Thyroid gland (tissue), 4 donors: ENCODE measurements around the gene RANBP17. TPM values are rescaled to one million over a fixed set of nuclear protein-coding genes. Genes with fewer than 3 reads are reported as not detected.

Source experiments
- DNase-seq, 2 donors: peaks; one replicate each; pipeline ENCODE4 v3.0.0-alpha.2; 2019
- H3K27ac ChIP-seq, 3 donors: fragments of 200-600 bp; sonication (generic); 1 replicate in 2 of 3; 2 replicates in 1 of 3; pipeline ENCODE4 v1.5.1; 2016 to 2019; ENCODE audit warnings: mild to moderate bottlenecking in 1 of 3, moderate library complexity in 1 of 3
- H3K27me3 ChIP-seq: fragments of 200-600 bp; sonication (generic); one replicate; pipeline ENCODE4 v1.5.1; 2019
- H3K36me3 ChIP-seq, 2 donors: fragments of 200-600 bp; sonication (generic); one replicate each; pipeline ENCODE4 v1.5.1; 2016 to 2019
- H3K4me1 ChIP-seq, 2 donors: fragments of 200-600 bp; sonication (generic); one replicate each; pipeline ENCODE4 v1.5.1; 2017 to 2019
- H3K4me3 ChIP-seq, 3 donors: fragments of 200-600 bp; sonication (generic); replicated peaks in 1 of 3; 1 replicate in 2 of 3; 2 replicates in 1 of 3; pipeline ENCODE4 v1.5.1; 2016; ENCODE audit warnings: mild to moderate bottlenecking in 1 of 3
- H3K9me3 ChIP-seq: fragments of 200-600 bp; sonication (generic); one replicate; pipeline ENCODE4 v1.5.1; 2017
- CTCF ChIP-seq, 6 experiments: fragments of 200-600 bp in 3 of 6; fragments of 450-650 bp in 3 of 6; sonication (generic) in 3 of 6; IDR thresholded peaks; one replicate each; pipeline ENCODE4 v1.5.1; 2016 to 2019; ENCODE audit warnings: antibody characterized with exemption in 6 of 6, mild to moderate bottlenecking in 2 of 6, inconsistent platforms in 1 of 6, moderate library complexity in 1 of 6
- POLR2A ChIP-seq, 2 donors: fragments of 450-650 bp; IDR thresholded peaks; one replicate each; pipeline ENCODE4 v1.6.1; 2017; ENCODE audit warnings: antibody characterized with exemption in 2 of 2, mild to moderate bottlenecking in 2 of 2, moderate library complexity in 1 of 2
- WGBS, 2 donors: methylation state at CpG; one replicate each; pipeline ENCODE4 v1.1.5; 2017; 5-methylcytosine and 5-hydroxymethylcytosine counted together
- intact Hi-C: fragments of 100-400 bp; cut with DNase I; formaldehyde crosslinking; loops from one replicate; pipeline ENCODE4 v1.15.1; 2023
- small RNA-seq: library from RNA; depleted of rRNA; stranded (forward); fragments of <200 nt; gene quantifications from one replicate; pipeline ENCODE3, GENCODE V24; 2016
- total RNA-seq, 4 donors: library from RNA; depleted of rRNA; stranded (reverse); fragments of >200 nt; gene quantifications; one replicate each; pipeline ENCODE4 v1.2.3, GENCODE V29; 2016

RANBP17 gene
- total RNA-seq, 4 donors from 2014 or later: 20.2 to 35.0 (median 26.7) TPM

- no peak overlapping the region for H3K4me3 ChIP-seq
- H3K4me1 ChIP-seq: no peaks in the 10 kb centered on the region
- WGBS, 2 donors: 52 to 54% methylated on average over 17 of the region's 17 CpGs
- TF ChIP-seq POLR2A (IDR thresholded peaks at IDR 0.05): no peak
- TF ChIP-seq CTCF (IDR thresholded peaks at IDR 0.05): peak in 4 of 6 experiments; percentile 39 to 68 (median 54)
- no peaks in the 10 kb centered on the region for H3K27me3 ChIP-seq
- H3K27ac ChIP-seq: no peak overlapping the region
- DNase-seq: peak; percentile 36 to 41
- intact Hi-C loops: no loop called here
- no peaks in the 10 kb centered on the region for H3K36me3 ChIP-seq
- H3K9me3 ChIP-seq: no peaks in the 10 kb centered on the region
These were observed 480.7 kb downstream of the RANBP17 start for GRCh38 chr5:171342362-171343111.

- H3K9me3 ChIP-seq: no peaks in the 10 kb centered on the region
- intact Hi-C loops: no loop called here
- DNase-seq: no peak
- TF ChIP-seq CTCF (IDR thresholded peaks at IDR 0.05): no peak
- TF ChIP-seq POLR2A (IDR thresholded peaks at IDR 0.05): no peak
- no peaks in the 10 kb centered on the region for H3K4me1 ChIP-seq
- H3K27me3 ChIP-seq: no peaks in the 10 kb centered on the region
- 94% methylated on average over 19 of the region's 19 CpGs for whole genome bisulfite sequencing, 2 donors
- no peaks in the 10 kb centered on the region for H3K36me3 ChIP-seq
- no peak overlapping the region for H3K27ac ChIP-seq
- no peak overlapping the region for H3K4me3 ChIP-seq
These were observed 483.3 kb downstream of the RANBP17 start for GRCh38 chr5:171344936-171345608.

Small RNA genes within 50 kb of the gene (small RNA-seq; reads per million reads assigned to genes)
- gene AC091980.1: not detected

Other genes starting within 250 kb of the RANBP17 start
- gene GABRP, start 78.3 kb upstream of the RANBP17 start, total RNA-seq: not detected